Stimulated activated CD4-positive, alpha-beta T cell treated with anti-CD3 and anti-CD28 coated beads, Interleukin-12 subunit alpha, Interleukin-12 subunit beta, amount 100 ng/mL, for 48 hours (primary cell): ENCODE measurements around the gene GOLGA8K.
A peak's percentile ranks its signal among the peaks of the same experiment; 100 is the strongest.
"Not testable (repeated sequence)": the region's sequence is repeated elsewhere in the genome, so short reads cannot be mapped to it uniquely, and the experiment has no call there.

Experiments
- DNase-seq, 3 donors: peaks; one replicate each; pipeline ENCODE4 v3.0.0-alpha.2; 2020; ENCODE audit warnings: low read depth in 2 of 3, low spot score in 1 of 3

GOLGA8K gene

GRCh38 chr15:32403192-32403591, at the start of gene GOLGA8K:
GOLGA8K (minus strand) TSS chr15:32403292; CDS start chr15:32403194, 98 bp downstream.
- not testable (repeated sequence) for DNase-seq

GRCh38 chr15:32440445-32440977, 37.4 kb upstream of the GOLGA8K start:
- not testable (repeated sequence) for DNase-seq

GRCh38 chr15:32434102-32434963, 31.2 kb upstream of the GOLGA8K start:
- not testable (repeated sequence) for DNase-seq

- DNase-seq, result not testable (repeated sequence)
These were observed 24.5 kb upstream of the GOLGA8K start for GRCh38 chr15:32427635-32428034.

- DNase-seq, result not testable (repeated sequence)
These were observed 23.4 kb upstream of the GOLGA8K start for GRCh38 chr15:32426511-32426910.

GRCh38 chr15:32407903-32408302, 4.8 kb upstream of the GOLGA8K start:
- peak in 1 of 3 donors; percentile 0 for DNase-seq

GRCh38 chr15:32396522-32396921, 6.6 kb downstream of the GOLGA8K start:
- DNase-seq, result not testable (repeated sequence)

- DNase-seq, result not testable (repeated sequence)
These were observed 8.3 kb downstream of the GOLGA8K start for GRCh38 chr15:32394745-32395144.

GRCh38 chr15:32388050-32388648, 14.9 kb downstream of the GOLGA8K start:
- DNase-seq, result not testable (repeated sequence)

GRCh38 chr15:32385823-32386495, 17.1 kb downstream of the GOLGA8K start:
- DNase-seq, result not testable (repeated sequence)

GRCh38 chr15:32374185-32374584, 28.9 kb downstream of the GOLGA8K start:
- DNase-seq, result not testable (repeated sequence)

- not testable (repeated sequence) for DNase-seq
These were observed 29.4 kb downstream of the GOLGA8K start for GRCh38 chr15:32373707-32374106.

- not testable (repeated sequence) for DNase-seq
These were observed 31.0 kb downstream of the GOLGA8K start for GRCh38 chr15:32372075-32372474.

GRCh38 chr15:32370526-32370925, 32.6 kb downstream of the GOLGA8K start:
- not testable (repeated sequence) for DNase-seq

GRCh38 chr15:32370064-32370463, 33.0 kb downstream of the GOLGA8K start:
- DNase-seq, result not testable (repeated sequence)

GRCh38 chr15:32366492-32366891, 36.6 kb downstream of the GOLGA8K start:
- not testable (repeated sequence) for DNase-seq

GRCh38 chr15:32365955-32366354, 37.1 kb downstream of the GOLGA8K start:
- not testable (repeated sequence) for DNase-seq

- DNase-seq, result peak in 1 of 3 donors; percentile 52
These were observed 38.1 kb downstream of the GOLGA8K start for GRCh38 chr15:32364944-32365343.

GRCh38 chr15:32363449-32363848, 39.6 kb downstream of the GOLGA8K start:
- not testable (repeated sequence) for DNase-seq

GRCh38 chr15:32361662-32362061, 41.4 kb downstream of the GOLGA8K start:
- DNase-seq, result not testable (repeated sequence)

GRCh38 chr15:32358462-32358861, 44.6 kb downstream of the GOLGA8K start:
- DNase-seq, result not testable (repeated sequence)
